A549 (cell line): ENCODE results near the gene TEAD4. TPM values are rescaled to one million over a fixed set of nuclear protein-coding genes. Genes with fewer than 3 reads are reported as not detected.

Source experiments
- ATAC-seq, 2 experiments: fragments of 200-7000 bp in 1 of 2; fragments of >200 bp in 1 of 2; cut with Nextera tagmentation in 1 of 2; cut with Tn5 transposase in 1 of 2; 3 replicates each; pipeline versions ENCODE4 v1.8.0 to v1.9.1; 2018 to 2020; ENCODE audit warnings: mild to moderate bottlenecking in 1 of 2, moderate library complexity in 1 of 2
- CTCF ChIA-PET: fragments of 300-600 bp; sonication (Branson Sonifier 250); formaldehyde crosslinking; extraction: SDS; loops from one replicate; lab custom pipeline; 2021; ENCODE audit warnings: antibody characterized with exemption, inconsistent platforms; lab: Yijun Ruan, JAX
- POLR2A ChIA-PET: fragments of 350-600 bp; formaldehyde crosslinking; extraction: SDS; loops from one replicate; lab custom pipeline; 2021; ENCODE audit warnings: antibody characterized with exemption, inconsistent platforms; lab: Yijun Ruan, JAX
- DNase-seq, 2 experiments: peaks; one replicate each; pipeline versions ENCODE4 v3.0.0 to v3.0.0-alpha.2; 2011 to 2016; ENCODE audit warnings: low read depth in 1 of 2, low spot score in 1 of 2
- FAIRE-seq: peaks from 2 replicates; lab custom pipeline; 2011; peaks lifted over from hg19 to GRCh38; lab: Jason Lieb, UNC
- H3K27ac ChIP-seq, 2 experiments: fragments of >200 bp; sonication (Bioruptor Twin); formaldehyde crosslinking; 3 replicates each; pipeline ENCODE4 v1.5.1; 2016 to 2017
- H3K4me1 ChIP-seq: fragments of >200 bp; sonication (Bioruptor Twin); formaldehyde crosslinking; 3 replicates; pipeline ENCODE4 v1.6.1; 2016
- H3K4me2 ChIP-seq: fragments of >200 bp; sonication (Bioruptor Twin); formaldehyde crosslinking; 3 replicates; pipeline ENCODE4 v1.6.1; 2016
- H3K4me3 ChIP-seq: fragments of >200 bp; sonication (Bioruptor Twin); formaldehyde crosslinking; 3 replicates; pipeline ENCODE4 v1.5.1; 2016
- H3K9me3 ChIP-seq: fragments of >200 bp; sonication (Bioruptor Twin); formaldehyde crosslinking; 3 replicates; pipeline ENCODE4 v1.6.1; 2016
- CBX2 ChIP-seq: fragments of 200-600 bp; sonication (generic); IDR thresholded peaks from 2 replicates; pipeline ENCODE4 v1.6.1; 2016; ENCODE audit warnings: low read depth, mild to moderate bottlenecking, borderline replicate concordance
- CBX8 ChIP-seq: fragments of 200-600 bp; sonication (generic); IDR thresholded peaks from 2 replicates; pipeline ENCODE4 v1.6.1; 2016
- EHMT2 ChIP-seq: fragments of 200-600 bp; sonication (generic); IDR thresholded peaks from 2 replicates; pipeline ENCODE4 v1.6.1; 2016; ENCODE audit warnings: antibody characterized with exemption, low read depth, mild to moderate bottlenecking, moderate library complexity
- EP300 ChIP-seq, 2 experiments: fragments of >200 bp; sonication (Bioruptor Twin); formaldehyde crosslinking; IDR thresholded peaks; 2 replicates in 1 of 2; 3 replicates in 1 of 2; pipeline ENCODE4 v1.6.1; 2016 to 2017
- GATA3 ChIP-seq: IDR thresholded peaks from 2 replicates; pipeline ENCODE4 v1.6.1; 2012; ENCODE audit warnings: borderline replicate concordance
- HES2 ChIP-seq: fragments of >200 bp; sonication (Bioruptor Twin); formaldehyde crosslinking; IDR thresholded peaks from 2 replicates; pipeline ENCODE4 v1.6.1; 2016
- HEYL ChIP-seq: fragments of 250-450 bp; sonication (Bioruptor Pico); IDR thresholded peaks from 2 replicates; pipeline ENCODE4 v1.8.0; 2021; ENCODE audit warnings: mild to moderate bottlenecking, moderate library complexity
- JUN ChIP-seq, 2 experiments: fragments of >200 bp; sonication (Bioruptor Twin); formaldehyde crosslinking; IDR thresholded peaks; 2 replicates in 1 of 2; 3 replicates in 1 of 2; pipeline ENCODE4 v1.6.1; 2016 to 2017
- JUNB ChIP-seq: fragments of >200 bp; sonication (Bioruptor Twin); formaldehyde crosslinking; IDR thresholded peaks from 2 replicates; pipeline ENCODE4 v1.6.1; 2016
- KDM1A ChIP-seq: fragments of 200-600 bp; sonication (generic); IDR thresholded peaks from 2 replicates; pipeline ENCODE4 v1.6.1; 2016; ENCODE audit warnings: low read depth, mild to moderate bottlenecking
- KDM5A ChIP-seq: fragments of 200-600 bp; sonication (generic); IDR thresholded peaks from 2 replicates; pipeline ENCODE4 v1.6.1; 2016; ENCODE audit warnings: antibody characterized with exemption, mild to moderate bottlenecking
- MAFK ChIP-seq: fragments of 450-650 bp; IDR thresholded peaks from 2 replicates; pipeline ENCODE4 v1.6.1; 2014; ENCODE audit not compliant: partially characterized antibody
- POLR2AphosphoS2 ChIP-seq: conservative IDR thresholded peaks from 2 replicates; pipeline ENCODE4 v1.6.1; 2012; ENCODE audit warnings: low read length, improper control_type of control experiment, inconsistent platforms
- RAD21 ChIP-seq, 2 experiments: fragments of >200 bp in 1 of 2; sonication (Bioruptor Twin) in 1 of 2; formaldehyde crosslinking in 1 of 2; IDR thresholded peaks in 1 of 2; conservative IDR thresholded peaks in 1 of 2; 2 replicates in 1 of 2; 3 replicates in 1 of 2; pipeline ENCODE4 v1.6.1; 2012 to 2018; ENCODE audit warnings: inconsistent platforms in 1 of 2
- RCOR1 ChIP-seq: fragments of 150-350 bp; IDR thresholded peaks from 2 replicates; pipeline ENCODE4 v1.6.1; 2014; ENCODE audit warnings: antibody characterized with exemption, low read length, low read depth
- SREBF2 ChIP-seq: fragments of 450-650 bp; IDR thresholded peaks from 2 replicates; pipeline ENCODE4 v1.6.1; 2014; ENCODE audit warnings: mild to moderate bottlenecking, moderate library complexity
- TP53 ChIP-seq: fragments of 250-450 bp; sonication (Bioruptor Pico); IDR thresholded peaks from 2 replicates; pipeline ENCODE4 v1.5.0; 2021; ENCODE audit warnings: mild to moderate bottlenecking, moderate library complexity
- ZFP36 ChIP-seq: fragments of 450-650 bp; IDR thresholded peaks from 2 replicates; pipeline ENCODE4 v1.6.1; 2014; ENCODE audit warnings: borderline replicate concordance; ENCODE audit not compliant: partially characterized antibody
- ZNF302 ChIP-seq: fragments of 250-450 bp; sonication (Bioruptor Pico); IDR thresholded peaks from 2 replicates; pipeline ENCODE4 v1.9.0; 2021; ENCODE audit warnings: inconsistent platforms, mild to moderate bottlenecking, moderate library complexity
- ZSCAN20 ChIP-seq: fragments of 250-450 bp; sonication (Bioruptor Pico); IDR thresholded peaks from 2 replicates; pipeline ENCODE4 v1.8.0; 2022; ENCODE audit warnings: mild to moderate bottlenecking, moderate library complexity
- WGBS: methylation state at CpG from one replicate; pipeline ENCODE4 v1.1.6; 2017; ENCODE audit errors: missing lambda C conversion rate; 5-methylcytosine and 5-hydroxymethylcytosine counted together
- polyA plus RNA-seq, 4 experiments: library from polyadenylated mRNA; depleted of rRNA in 3 of 4; stranded (reverse); fragments of >200 nt; fragmentation: RNase III in 1 of 4; extraction: RNeasy Plus Mini Kit Qiagen cat#74134 plus additional on column Dnase treatment in 1 of 4; gene quantifications; 2 replicates in 3 of 4; 3 replicates in 1 of 4; pipeline ENCODE4 v1.2.3, GENCODE V29; 2011 to 2017
- TF ChIP-seq, protein P1 (sequence below): IDR thresholded peaks from 2 replicates; pipeline ENCODE4 v1.6.1; 2012
- TF ChIP-seq, protein P2 (sequence below): fragments of >200 bp; sonication (Bioruptor Twin); formaldehyde crosslinking; IDR thresholded peaks from 3 replicates; pipeline ENCODE4 v1.5.1; 2016
- TF ChIP-seq, protein P3 (sequence below): fragments of 450-650 bp; IDR thresholded peaks from 2 replicates; pipeline ENCODE4 v1.6.1; 2014; ENCODE audit warnings: antibody characterized with exemption

TEAD4 gene
- polyA plus RNA-seq, 2 of the 4 experiments (the other 2 are of a cell fraction): 22.6 to 31.8 TPM

GRCh38 chr12:2984698-2985097 is 25.5 kb downstream of the TEAD4 start:
- WGBS: 95% methylated on average over 1 of the region's 1 CpG
- FAIRE-seq: no peak
- TF ChIP-seq JUN (IDR thresholded peaks at IDR 0.05): no peak
- no peak for TF ChIP-seq EP300 (IDR thresholded peaks at IDR 0.05)
- no peak for TF ChIP-seq SREBF2
- TF ChIP-seq EHMT2: no peak
- no peak for TF ChIP-seq POLR2AphosphoS2
- TF ChIP-seq ZFP36: no peak
- TF ChIP-seq, protein P1, sequence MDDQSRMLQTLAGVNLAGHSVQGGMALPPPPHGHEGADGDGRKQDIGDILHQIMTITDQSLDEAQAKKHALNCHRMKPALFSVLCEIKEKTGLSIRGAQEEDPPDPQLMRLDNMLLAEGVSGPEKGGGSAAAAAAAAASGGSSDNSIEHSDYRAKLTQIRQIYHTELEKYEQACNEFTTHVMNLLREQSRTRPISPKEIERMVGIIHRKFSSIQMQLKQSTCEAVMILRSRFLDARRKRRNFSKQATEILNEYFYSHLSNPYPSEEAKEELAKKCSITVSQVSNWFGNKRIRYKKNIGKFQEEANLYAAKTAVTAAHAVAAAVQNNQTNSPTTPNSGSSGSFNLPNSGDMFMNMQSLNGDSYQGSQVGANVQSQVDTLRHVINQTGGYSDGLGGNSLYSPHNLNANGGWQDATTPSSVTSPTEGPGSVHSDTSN: no peak
- no peak for TF ChIP-seq JUNB
- TF ChIP-seq, protein P2, sequence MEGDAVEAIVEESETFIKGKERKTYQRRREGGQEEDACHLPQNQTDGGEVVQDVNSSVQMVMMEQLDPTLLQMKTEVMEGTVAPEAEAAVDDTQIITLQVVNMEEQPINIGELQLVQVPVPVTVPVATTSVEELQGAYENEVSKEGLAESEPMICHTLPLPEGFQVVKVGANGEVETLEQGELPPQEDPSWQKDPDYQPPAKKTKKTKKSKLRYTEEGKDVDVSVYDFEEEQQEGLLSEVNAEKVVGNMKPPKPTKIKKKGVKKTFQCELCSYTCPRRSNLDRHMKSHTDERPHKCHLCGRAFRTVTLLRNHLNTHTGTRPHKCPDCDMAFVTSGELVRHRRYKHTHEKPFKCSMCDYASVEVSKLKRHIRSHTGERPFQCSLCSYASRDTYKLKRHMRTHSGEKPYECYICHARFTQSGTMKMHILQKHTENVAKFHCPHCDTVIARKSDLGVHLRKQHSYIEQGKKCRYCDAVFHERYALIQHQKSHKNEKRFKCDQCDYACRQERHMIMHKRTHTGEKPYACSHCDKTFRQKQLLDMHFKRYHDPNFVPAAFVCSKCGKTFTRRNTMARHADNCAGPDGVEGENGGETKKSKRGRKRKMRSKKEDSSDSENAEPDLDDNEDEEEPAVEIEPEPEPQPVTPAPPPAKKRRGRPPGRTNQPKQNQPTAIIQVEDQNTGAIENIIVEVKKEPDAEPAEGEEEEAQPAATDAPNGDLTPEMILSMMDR: no peak
- TF ChIP-seq CBX8: no peak
- no peak for TF ChIP-seq ZNF302 (CRISPR knock-in tag)
- no peak for TF ChIP-seq KDM1A
- TF ChIP-seq HES2: no peak
- no peak for TF ChIP-seq ZSCAN20 (CRISPR knock-in tag)
- no peak for TF ChIP-seq CBX2
- TF ChIP-seq GATA3: no peak
- TF ChIP-seq, protein P3, sequence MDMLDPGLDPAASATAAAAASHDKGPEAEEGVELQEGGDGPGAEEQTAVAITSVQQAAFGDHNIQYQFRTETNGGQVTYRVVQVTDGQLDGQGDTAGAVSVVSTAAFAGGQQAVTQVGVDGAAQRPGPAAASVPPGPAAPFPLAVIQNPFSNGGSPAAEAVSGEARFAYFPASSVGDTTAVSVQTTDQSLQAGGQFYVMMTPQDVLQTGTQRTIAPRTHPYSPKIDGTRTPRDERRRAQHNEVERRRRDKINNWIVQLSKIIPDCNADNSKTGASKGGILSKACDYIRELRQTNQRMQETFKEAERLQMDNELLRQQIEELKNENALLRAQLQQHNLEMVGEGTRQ: no peak
- TF ChIP-seq RAD21 (conservative IDR thresholded peaks at IDR 0.05 in 1 of 2, IDR thresholded peaks at IDR 0.05 in 1 of 2): no peak
- peaks cover 10% of the 10 kb centered on the region; the same call in 2 of the 3 replicates for H3K9me3 ChIP-seq
- H3K4me1 ChIP-seq: no peaks in the 10 kb centered on the region
- peak in 1 of 2 experiments; percentile 44; a peak in 1 of 6 replicates for ATAC-seq
- ChIA-PET CTCF (interaction anchor here (0.6 kb wide), 1 partner anchor 11 kb away, joined by 3 read pairs; no protein-coding TSS in a partner anchor), POLR2A (no interaction called here)
- H3K4me3 ChIP-seq: no peak overlapping the region
- H3K4me2 ChIP-seq: no peak overlapping the region
- H3K27ac ChIP-seq: no peak overlapping the region
- no peak for DNase-seq

GRCh38 chr12:2986876-2987275 is 27.7 kb downstream of the TEAD4 start:
- Histone ChIP-seq H3K27ac (no peak overlapping the region), H3K4me2 (no peak overlapping the region), H3K9me3 (peaks cover 12% of the 10 kb centered on the region; the same call in 2 of the 3 replicates)
- CTCF ChIA-PET: interaction anchor here (0.7 to 0.9 kb wide), 2 partner anchors 16 to 55 kb away, joined by 3 read pairs; no protein-coding TSS in a partner anchor
- POLR2A ChIA-PET: no interaction called here
- FAIRE-seq: no peak
- DNase-seq: no peak
- TF ChIP-seq MAFK: no peak
- no peak for TF ChIP-seq ZFP36
- no peak for TF ChIP-seq ZNF302 (CRISPR knock-in tag)
- no peak for TF ChIP-seq TP53 (CRISPR knock-in tag)
- no peak for TF ChIP-seq KDM1A
- TF ChIP-seq JUN (IDR thresholded peaks at IDR 0.05): no peak
- no peak for TF ChIP-seq EP300 (IDR thresholded peaks at IDR 0.05)
- no peak for TF ChIP-seq RCOR1
- TF ChIP-seq KDM5A: no peak
- TF ChIP-seq GATA3: no peak
- no peak for TF ChIP-seq HEYL (CRISPR knock-in tag)
- TF ChIP-seq, all 56 proteins: peak for 0
- Histone ChIP-seq H3K4me1 (no peaks in the 10 kb centered on the region), H3K4me3 (no peak overlapping the region)
- WGBS: 83% methylated on average over 3 of the region's 3 CpGs
- ATAC-seq: no peak
